Measurements from ENCODE around the gene DTD2. TPM values are rescaled to one million over a fixed set of nuclear protein-coding genes. Genes with fewer than 3 reads are reported as not detected.

The DTD2 gene
- total and polyA plus RNA-seq, 2 of the 8 experiments (the other 6 are each of a cell fraction or from before 2014, with no cell fraction given) = 12.0 to 19.5 TPM

GRCh38 chr14:31408421-31408820 lies 48.9 kb downstream of the DTD2 start:
- FAIRE-seq (no peak), DNase-seq (ENCODE audit: low read depth in 1 of 2, low spot score in 2 of 2) (no peak)
- no peak overlapping the region for H4K91ac ChIP-seq (replicated peaks; ENCODE audit: insufficient read length, low read length)
- H3K27ac ChIP-seq (ENCODE audit: low read depth, low read length) = no peak overlapping the region
- H3K4ac ChIP-seq (replicated peaks; ENCODE audit: insufficient read length, low read depth, low read length) = no peak overlapping the region
- no peaks in the 10 kb centered on the region for H3K23me2 ChIP-seq (ENCODE audit: low read depth, low read length)
- H3K4me1 ChIP-seq (replicated peaks in 1 of 4; ENCODE audit: control insufficient read depth in 3 of 4, insufficient read depth in 4 of 4, low read length in 3 of 4) = no peaks in the 10 kb centered on the region
- no peak overlapping the region for H2AFZ ChIP-seq (ENCODE audit: low read length)
- no peak overlapping the region for H2BK5ac ChIP-seq (ENCODE audit: low read depth, low read length)
- H3K27me3 ChIP-seq (replicated peaks in 1 of 4; ENCODE audit: control insufficient read depth in 3 of 4, extremely low read depth in 1 of 4, insufficient read depth in 3 of 4, low read length in 3 of 4) = peaks cover 0 to 1% (median 0%) of the 10 kb centered on the region in 4 experiments; a peak in 1 of 7 replicates
- H3K79me2 ChIP-seq (ENCODE audit: control insufficient read depth in 1 of 2, insufficient read depth in 2 of 2, low read length in 2 of 2) = peaks cover 0 to 8% of the 10 kb centered on the region in 2 experiments; a peak in 2 of 4 replicates
- H2BK12ac ChIP-seq (ENCODE audit: low read depth, low read length) = no peak overlapping the region
- no peaks in the 10 kb centered on the region for H3K9me3 ChIP-seq (ENCODE audit: insufficient read depth in 2 of 2, low read depth in 1 of 2, low read length in 1 of 2)
- no peak overlapping the region for H3K56ac ChIP-seq (replicated peaks; ENCODE audit: insufficient read length, low read depth, low read length)
- H3K23ac ChIP-seq (ENCODE audit: insufficient read length) = no peak overlapping the region
- no peak overlapping the region for H4K5ac ChIP-seq (ENCODE audit: insufficient read length, low read depth, low read length)
- H2AK5ac ChIP-seq (ENCODE audit: low read depth, low read length) = no peak overlapping the region
- H3K79me1 ChIP-seq (ENCODE audit: low read depth, low read length) = no peaks in the 10 kb centered on the region
- ChIA-PET POLR2A (ENCODE audit: partially characterized antibody) (interaction anchor here (1.2 kb wide), 1 partner anchor 10 kb away, joined by 3 read pairs; no protein-coding TSS in a partner anchor), CTCF (ENCODE audit: partially characterized antibody) (no interaction called here)
- no peak overlapping the region for H3K4me2 ChIP-seq (ENCODE audit: insufficient read depth in 1 of 2, low read depth in 2 of 2, low read length in 2 of 2)
- H3K9ac ChIP-seq (replicated peaks in 1 of 4; ENCODE audit: extremely low read depth in 1 of 4, low read depth in 3 of 4, low read length in 3 of 4) = no peak overlapping the region
- no peak overlapping the region for H2BK15ac ChIP-seq (ENCODE audit: low read length)
- H4K20me1 ChIP-seq (replicated peaks in 1 of 2; ENCODE audit: control insufficient read depth in 1 of 2, insufficient read depth in 2 of 2, low read length in 2 of 2) = no peaks in the 10 kb centered on the region
- no peak overlapping the region for H2BK120ac ChIP-seq (replicated peaks; ENCODE audit: low read depth, low read length)
- no peak overlapping the region for H2BK20ac ChIP-seq (ENCODE audit: low read length)
- no peak overlapping the region for H3K14ac ChIP-seq (ENCODE audit: insufficient read length)
- no peaks in the 10 kb centered on the region for H3K36me3 ChIP-seq (ENCODE audit: control insufficient read depth in 2 of 4, insufficient read depth in 4 of 4, low read length in 3 of 4)
- no peak overlapping the region for H3K18ac ChIP-seq (ENCODE audit: extremely low read depth, low read length)
- no peak overlapping the region for H4K8ac ChIP-seq (ENCODE audit: extremely low read depth, insufficient read depth, low read length)
- no peak overlapping the region for H3K4me3 ChIP-seq (ENCODE audit: extremely low read depth in 1 of 4, insufficient read depth in 2 of 4, low read depth in 3 of 4, low read length in 4 of 4)
- WGBS, 2 experiments (ENCODE audit: extremely low coverage in 1 of 2, insufficient coverage in 1 of 2, insufficient read length in 1 of 2, insufficient replicate concordance in 2 of 2, low coverage in 1 of 2, low lambda C conversion rate in 2 of 2, missing lambda C conversion rate in 1 of 2) = 95% methylated on average over 1 of the region's 1 CpG; no CpG with 5 or more reads in 1 of the 2 experiments
- TF ChIP-seq MAX (IDR thresholded peaks at IDR 0.05) = no peak
- TF ChIP-seq CBX8 (IDR thresholded peaks at IDR 0.05; ENCODE audit: borderline replicate concordance, low read depth, low read length) = no peak
- TF ChIP-seq E2F6 (IDR thresholded peaks at IDR 0.05) = no peak
- TF ChIP-seq SIN3A (conservative IDR thresholded peaks at IDR 0.05 in 1 of 2, IDR thresholded peaks at IDR 0.05 in 1 of 2; ENCODE audit: low read depth in 1 of 2, low read length in 2 of 2) = no peak
- TF ChIP-seq SP4 (IDR thresholded peaks at IDR 0.05; ENCODE audit: low read length) = no peak
- no peak for TF ChIP-seq JUN (IDR thresholded peaks at IDR 0.05; ENCODE audit: low read depth, low read length)
- no peak for TF ChIP-seq KDM4A (IDR thresholded peaks at IDR 0.05; ENCODE audit: low read depth, low read length, severe bottlenecking)
- TF ChIP-seq EGR1 (IDR thresholded peaks at IDR 0.05; ENCODE audit: borderline replicate concordance, low read depth, low read length) = no peak
- no peak for TF ChIP-seq RNF2 (IDR thresholded peaks at IDR 0.05; ENCODE audit: borderline replicate concordance, low read depth, low read length, missing control alignments, poor library complexity, severe bottlenecking)
- TF ChIP-seq BRCA1 (IDR thresholded peaks at IDR 0.05; ENCODE audit: low read depth, low read length) = no peak
- no peak for TF ChIP-seq POLR2AphosphoS5 (IDR thresholded peaks at IDR 0.05; ENCODE audit: low read depth, low read length)
- no peak for TF ChIP-seq RBBP5 (IDR thresholded peaks at IDR 0.05; ENCODE audit: borderline replicate concordance, low read depth, low read length)
- no peak for TF ChIP-seq BCL11A (IDR thresholded peaks at IDR 0.05; ENCODE audit: low read depth in 2 of 2, low read length in 2 of 2)
- TF ChIP-seq SIRT6 (IDR thresholded peaks at IDR 0.05; ENCODE audit: low read length) = no peak
